HT-29 (cell line): Measurements from ENCODE around the gene CD44. TPM values are rescaled to one million over a fixed set of nuclear protein-coding genes. Genes with fewer than 3 reads are reported as not detected.

Source experiments
- DNase-seq: peaks from one replicate; pipeline ENCODE4 v3.0.0-alpha.2; 2015; ENCODE audit warnings: low spot score
- total RNA-seq: library from RNA; depleted of rRNA; stranded (reverse); fragments of >200 nt; shearing (Covaris generic); gene quantifications from 2 replicates; pipeline ENCODE4 v1.2.3, GENCODE V29; 2014

The CD44 gene
- total RNA-seq, 1 experiment from 2014 or later = 159 TPM

- DNase-seq = no peak
Measured at GRCh38 chr11:35158701-35159510, 19.9 kb downstream of the CD44 start.

GRCh38 chr11:35160246-35160824 lies 21.4 kb downstream of the CD44 start:
- DNase-seq = no peak

- DNase-seq = no peak
Measured at GRCh38 chr11:35160902-35161597, 22.1 kb downstream of the CD44 start.

GRCh38 chr11:35162745-35163144 lies 23.8 kb downstream of the CD44 start:
- DNase-seq = no peak

GRCh38 chr11:35163209-35163608 lies 24.2 kb downstream of the CD44 start:
- no peak for DNase-seq

- no peak for DNase-seq
Measured at GRCh38 chr11:35163702-35164496, 24.9 kb downstream of the CD44 start.

- no peak for DNase-seq
Measured at GRCh38 chr11:35165030-35165422, 26.1 kb downstream of the CD44 start.

GRCh38 chr11:35165423-35166368 lies 26.7 kb downstream of the CD44 start:
- no peak for DNase-seq

GRCh38 chr11:35166369-35167360 lies 27.7 kb downstream of the CD44 start:
- no peak for DNase-seq

GRCh38 chr11:35167426-35167954 lies 28.5 kb downstream of the CD44 start:
- DNase-seq = no peak

GRCh38 chr11:35168671-35169070 lies 29.7 kb downstream of the CD44 start:
- no peak for DNase-seq

GRCh38 chr11:35169112-35169511 lies 30.1 kb downstream of the CD44 start:
- DNase-seq = no peak

- DNase-seq = no peak
Measured at GRCh38 chr11:35169754-35170153, 30.8 kb downstream of the CD44 start.

GRCh38 chr11:35170503-35170902 lies 31.5 kb downstream of the CD44 start:
- no peak for DNase-seq

GRCh38 chr11:35171226-35171625 lies 32.3 kb downstream of the CD44 start:
- no peak for DNase-seq

GRCh38 chr11:35173011-35173511 lies 34.1 kb downstream of the CD44 start:
- peak; percentile 77 for DNase-seq

GRCh38 chr11:35173616-35174566 lies 34.9 kb downstream of the CD44 start:
- peak; percentile 84 for DNase-seq

- DNase-seq = no peak
Measured at GRCh38 chr11:35174666-35175065, 35.7 kb downstream of the CD44 start.
